Stimulated activated CD4-positive, alpha-beta T cell treated with anti-CD3 and anti-CD28 coated beads, Interleukin-1b, Interleukin-23, amount 100 ng/mL, for 1 hour (primary cell): Measurements from ENCODE around the gene TNRC6C.
"Not testable (repeated sequence)": the region's sequence is repeated elsewhere in the genome, so short reads cannot be mapped to it uniquely, and the experiment has no call there.

Experiments
- DNase-seq, 2 donors: peaks; one replicate each; pipeline ENCODE4 v3.0.0-alpha.2; 2020; ENCODE audit warnings: low read depth in 2 of 2

TNRC6C gene

DNA sequence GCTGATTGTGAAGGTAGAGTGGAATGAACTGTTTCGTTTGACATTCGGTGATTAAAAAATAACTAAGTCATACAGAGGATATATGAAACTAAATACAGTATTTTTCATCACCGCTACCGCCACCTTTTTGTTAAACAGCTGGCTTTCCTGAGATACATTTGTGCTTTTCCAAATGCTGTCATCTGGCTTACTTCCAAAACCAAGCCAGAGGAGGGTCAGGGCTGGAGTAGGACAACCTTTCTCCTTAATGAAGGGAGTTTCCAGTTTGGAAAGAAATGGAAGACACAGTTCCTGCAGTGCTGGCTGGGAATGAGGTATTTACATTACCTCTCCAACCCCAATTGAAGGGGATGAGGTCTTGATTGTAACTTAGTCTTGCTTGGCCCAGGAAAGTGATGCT lies 3.2 kb downstream of the TNRC6C start:
- DNase-seq = no peak

DNA sequence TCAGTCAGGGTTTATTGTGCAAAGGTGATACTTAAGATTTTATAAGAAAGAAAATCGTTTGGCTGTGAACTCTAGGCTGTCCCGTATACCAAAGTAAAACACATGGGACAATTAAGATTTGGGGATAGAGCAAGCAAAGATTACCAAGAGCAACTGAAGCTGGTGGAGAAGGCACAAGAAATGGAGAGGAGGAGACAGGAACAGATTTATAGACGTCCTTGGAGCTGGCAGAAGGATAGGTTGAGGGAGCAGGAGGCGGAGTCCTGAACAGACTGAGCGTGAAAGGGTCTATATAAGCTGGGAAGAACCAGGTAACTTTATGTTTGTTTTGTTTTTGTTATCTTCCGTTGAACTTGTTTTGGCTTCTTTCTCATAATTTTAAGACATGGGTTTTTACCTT lies 3.8 kb downstream of the TNRC6C start:
- DNase-seq = no peak

DNA sequence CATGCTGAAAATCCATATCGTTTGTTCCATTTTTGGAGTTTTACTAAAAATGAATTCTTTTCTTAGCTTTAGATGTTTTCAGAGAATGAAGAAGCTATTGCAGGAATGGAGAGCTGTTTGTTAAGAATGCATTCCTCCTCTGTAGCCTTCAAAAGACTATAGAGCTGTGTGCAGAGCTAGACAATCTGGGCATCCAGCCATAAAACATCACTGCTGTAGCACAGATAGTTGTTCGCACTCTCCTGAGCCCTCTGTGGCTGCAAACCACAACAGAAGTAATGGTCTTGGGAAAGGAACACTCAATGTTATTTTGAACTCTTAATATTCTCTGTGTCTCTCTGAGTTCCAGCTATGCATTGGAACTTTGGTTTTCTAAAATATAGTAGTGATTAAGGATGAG lies 4.9 kb downstream of the TNRC6C start:
- no peak for DNase-seq

DNA sequence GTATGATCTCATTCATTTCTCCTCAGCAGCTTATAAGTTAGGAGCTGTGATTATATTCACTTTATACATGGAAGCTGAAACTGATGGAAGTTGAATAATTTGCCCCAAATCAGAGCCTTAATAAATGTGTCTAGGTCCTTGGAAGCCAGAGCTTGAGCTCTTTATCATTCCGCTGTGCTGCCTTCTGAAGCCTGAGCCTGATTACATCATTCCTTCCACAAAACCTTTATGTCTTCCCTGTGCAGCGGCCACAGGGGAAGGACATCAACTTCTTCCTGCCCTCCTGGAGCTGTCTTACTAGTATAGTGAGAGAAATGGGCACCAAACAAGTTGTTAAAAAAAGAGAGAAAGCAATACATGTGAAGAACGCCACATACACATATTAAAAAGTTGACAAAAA lies 6.8 kb downstream of the TNRC6C start:
- no peak for DNase-seq

DNA sequence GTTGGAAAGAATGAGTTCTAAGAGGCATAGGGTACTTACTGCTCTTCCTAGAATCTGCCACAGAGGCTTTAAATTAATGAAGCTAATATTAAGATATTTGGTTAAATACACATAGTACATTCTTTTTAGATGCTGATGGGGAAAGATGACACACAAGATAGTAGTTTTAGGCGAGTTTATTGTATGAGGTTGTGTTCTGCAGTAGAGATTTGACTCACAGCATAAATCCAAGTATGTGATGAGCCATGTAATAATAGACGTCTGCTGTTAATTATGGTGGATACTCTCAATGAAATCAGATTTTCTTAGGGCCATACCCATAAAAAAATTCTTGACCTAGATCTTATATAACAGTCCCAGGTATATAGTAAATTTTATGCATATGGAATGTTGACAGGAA lies 8.0 kb downstream of the TNRC6C start:
- no peak for DNase-seq

DNA sequence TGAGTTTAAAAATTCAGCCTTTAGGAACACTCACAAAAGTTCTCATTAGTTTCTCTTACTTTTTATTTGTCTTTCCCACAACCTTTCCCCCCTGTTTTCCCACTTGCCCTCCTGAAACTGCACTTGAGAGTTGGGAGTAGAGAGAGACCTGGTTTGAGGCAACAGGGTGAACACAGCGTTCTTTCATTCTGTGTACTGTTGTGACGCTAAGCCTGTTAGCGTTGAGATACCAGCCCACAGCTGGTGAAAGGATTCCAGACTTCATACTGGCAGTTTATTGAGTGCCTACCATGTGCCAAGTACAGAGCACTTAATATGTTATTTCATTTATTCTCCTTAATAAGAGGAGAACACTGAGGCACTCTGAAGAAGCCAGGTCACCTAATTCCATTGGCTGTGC lies 10.3 kb downstream of the TNRC6C start:
- no peak for DNase-seq

DNA sequence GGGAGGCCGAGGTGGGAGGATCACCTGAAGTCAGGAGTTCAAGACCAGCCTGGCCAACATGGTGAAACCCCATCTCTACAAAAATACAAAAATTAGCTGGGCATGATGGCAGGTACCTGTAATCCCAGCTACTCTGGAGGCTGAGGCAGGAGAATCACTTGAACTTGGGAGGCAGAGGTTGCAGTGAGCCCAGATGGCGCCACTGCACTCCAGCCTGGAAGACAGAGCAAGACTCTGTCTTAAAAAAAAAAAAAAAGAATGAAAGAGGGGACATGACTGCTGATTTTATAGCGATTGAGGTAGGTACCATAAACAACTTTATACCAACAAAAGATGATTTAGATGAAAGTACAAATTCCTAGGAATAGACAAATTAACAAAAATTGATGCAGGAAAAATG lies 13.8 kb downstream of the TNRC6C start:
- DNase-seq = not testable (repeated sequence)

DNA sequence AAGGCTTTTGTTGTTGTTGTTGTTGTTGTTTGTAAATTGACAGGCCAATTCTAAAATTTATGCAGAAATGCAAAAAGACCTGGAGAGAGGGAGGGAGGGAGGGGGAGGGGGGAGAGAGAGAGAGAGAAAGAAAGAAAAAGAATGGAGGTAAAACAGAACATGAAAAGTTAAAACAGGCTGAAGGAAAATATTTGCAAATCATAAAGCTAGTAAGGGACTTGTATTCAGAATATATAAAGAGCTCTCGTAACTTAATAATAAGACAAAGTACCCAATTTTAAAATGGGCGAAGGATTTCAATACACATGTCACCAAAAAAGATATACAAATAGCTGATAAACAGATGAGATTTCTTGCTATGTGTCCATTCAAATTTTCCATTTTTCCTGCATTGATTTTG lies 15.4 kb downstream of the TNRC6C start:
- DNase-seq = no peak

DNA sequence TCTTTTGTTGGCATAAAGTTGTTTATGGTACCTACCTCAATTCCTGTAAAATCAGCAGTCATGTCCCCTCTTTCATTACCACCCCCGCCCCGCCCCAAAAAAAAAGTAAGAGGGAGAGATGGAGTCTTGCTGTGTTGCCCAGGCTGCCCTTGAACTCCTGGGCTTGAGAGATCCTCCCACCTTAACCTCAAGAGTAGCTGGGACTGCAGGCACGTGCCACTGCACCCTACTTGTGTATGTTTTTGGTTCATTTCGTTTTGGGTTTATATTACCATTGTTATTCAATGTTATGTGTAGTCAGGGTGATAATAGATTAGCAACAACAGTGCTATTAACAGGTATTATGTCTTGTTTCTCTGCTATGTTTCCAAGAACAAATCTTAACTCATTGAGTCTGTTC lies 15.9 kb downstream of the TNRC6C start:
- no peak for DNase-seq

DNA sequence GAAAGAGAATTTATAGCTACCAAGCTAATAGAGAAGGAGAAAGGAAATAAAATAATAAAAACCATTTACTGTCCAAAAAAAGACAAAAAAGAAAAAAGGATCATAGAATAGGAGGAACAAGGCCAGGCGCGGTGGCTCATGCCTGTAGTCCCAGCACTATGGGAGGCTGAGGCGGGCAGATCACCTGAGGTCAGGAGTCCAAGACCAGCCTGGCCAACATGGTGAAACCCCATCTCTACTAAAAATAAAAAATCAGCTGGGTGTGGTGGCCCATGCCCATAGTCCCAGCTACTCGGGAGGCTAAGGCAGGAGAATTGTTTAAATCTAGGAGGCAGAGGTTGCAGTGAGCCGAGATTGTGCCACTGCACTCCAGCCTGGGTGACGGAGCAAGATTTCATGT lies 23.9 kb downstream of the TNRC6C start:
- not testable (repeated sequence) for DNase-seq

DNA sequence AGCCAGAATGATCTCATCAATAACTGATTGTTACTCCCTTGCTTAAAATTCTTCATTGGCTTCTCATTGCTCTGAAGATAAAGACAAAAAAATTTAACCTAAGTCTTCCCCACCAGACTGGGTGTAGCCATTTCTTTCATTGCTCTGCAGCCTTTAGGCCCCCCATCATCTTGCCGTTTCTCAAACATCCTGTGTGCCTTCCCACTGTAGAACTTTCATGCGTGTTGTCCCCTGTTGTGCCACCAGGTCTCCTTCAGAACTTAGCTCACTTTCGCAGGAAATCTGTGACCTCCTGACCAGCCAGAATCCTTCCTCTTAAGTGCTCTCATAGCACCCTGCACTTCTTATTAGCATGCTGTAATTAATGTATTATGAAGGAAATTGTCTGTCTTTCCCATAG lies 31.8 kb downstream of the TNRC6C start:
- DNase-seq = no peak

DNA sequence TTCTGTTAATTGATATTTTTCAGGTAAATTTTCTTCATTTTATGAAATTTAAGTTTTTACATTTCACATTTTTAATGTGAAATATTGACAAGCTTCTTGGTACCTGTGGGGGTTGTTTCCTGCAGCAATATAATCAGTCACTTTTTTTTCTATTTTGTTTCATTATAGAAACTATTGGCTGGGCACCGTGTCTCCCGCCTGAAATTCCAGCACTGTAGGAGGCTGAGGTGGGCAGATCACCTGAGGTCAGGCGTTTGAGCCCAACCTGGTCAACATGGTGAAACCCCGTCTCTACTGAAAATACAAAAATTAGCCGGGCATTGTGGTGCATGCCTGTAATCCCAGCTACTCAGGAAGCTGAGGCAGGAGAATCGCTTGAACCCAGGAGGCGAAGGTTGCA lies 35.2 kb downstream of the TNRC6C start:
- not testable (repeated sequence) for DNase-seq

DNA sequence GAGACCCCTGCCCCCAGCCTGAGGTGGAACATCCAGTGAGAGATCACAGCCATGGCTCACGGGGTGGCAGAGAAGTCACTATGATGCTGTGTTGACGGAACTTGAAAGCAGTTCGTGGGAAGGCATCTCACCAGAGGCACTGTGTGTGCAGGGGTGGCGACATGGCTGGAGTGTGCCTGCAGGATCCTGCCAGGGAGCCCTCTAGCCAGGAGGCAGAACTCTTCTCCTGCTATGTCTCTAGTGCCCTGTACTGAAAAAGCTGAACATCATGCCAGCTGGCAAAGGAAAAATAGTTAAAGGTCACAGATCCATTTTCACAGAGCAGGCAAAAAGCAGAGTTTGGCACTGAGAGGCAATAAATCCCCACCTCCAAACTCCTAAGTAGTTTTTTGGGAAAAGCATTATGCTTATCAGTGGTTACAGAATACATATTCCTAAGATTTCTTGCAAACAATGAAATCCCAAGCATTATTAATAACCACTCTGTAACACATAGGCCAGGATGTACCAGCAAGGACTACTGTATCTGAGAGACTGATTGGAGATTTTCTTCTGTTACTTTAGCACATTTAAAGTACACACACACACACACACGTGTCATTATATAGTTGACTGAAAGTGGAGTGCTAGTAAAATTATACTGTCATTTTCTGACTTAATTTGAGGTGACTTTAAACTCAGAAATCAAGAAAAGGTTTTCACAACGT lies 36.8 kb downstream of the TNRC6C start:
- no peak for DNase-seq

DNA sequence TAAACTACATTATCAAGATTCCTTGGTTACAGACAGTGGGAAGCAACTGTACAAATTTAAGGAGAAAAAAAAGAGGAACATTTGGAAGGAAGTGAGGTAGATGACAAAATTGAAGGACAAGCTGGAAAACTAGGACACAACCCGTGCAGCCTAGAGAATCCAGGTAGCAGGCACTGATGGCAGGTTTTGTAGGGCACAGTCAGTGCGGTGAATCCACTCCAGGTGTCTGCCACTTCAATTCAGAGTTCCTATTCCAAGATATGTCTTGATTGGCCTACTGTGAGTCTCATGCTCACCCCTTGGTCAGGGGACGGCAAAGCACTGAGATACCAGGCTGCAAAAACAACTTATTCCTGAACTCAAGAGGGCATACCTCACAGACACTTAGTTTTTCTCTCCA lies 37.8 kb downstream of the TNRC6C start:
- no peak for DNase-seq

DNA sequence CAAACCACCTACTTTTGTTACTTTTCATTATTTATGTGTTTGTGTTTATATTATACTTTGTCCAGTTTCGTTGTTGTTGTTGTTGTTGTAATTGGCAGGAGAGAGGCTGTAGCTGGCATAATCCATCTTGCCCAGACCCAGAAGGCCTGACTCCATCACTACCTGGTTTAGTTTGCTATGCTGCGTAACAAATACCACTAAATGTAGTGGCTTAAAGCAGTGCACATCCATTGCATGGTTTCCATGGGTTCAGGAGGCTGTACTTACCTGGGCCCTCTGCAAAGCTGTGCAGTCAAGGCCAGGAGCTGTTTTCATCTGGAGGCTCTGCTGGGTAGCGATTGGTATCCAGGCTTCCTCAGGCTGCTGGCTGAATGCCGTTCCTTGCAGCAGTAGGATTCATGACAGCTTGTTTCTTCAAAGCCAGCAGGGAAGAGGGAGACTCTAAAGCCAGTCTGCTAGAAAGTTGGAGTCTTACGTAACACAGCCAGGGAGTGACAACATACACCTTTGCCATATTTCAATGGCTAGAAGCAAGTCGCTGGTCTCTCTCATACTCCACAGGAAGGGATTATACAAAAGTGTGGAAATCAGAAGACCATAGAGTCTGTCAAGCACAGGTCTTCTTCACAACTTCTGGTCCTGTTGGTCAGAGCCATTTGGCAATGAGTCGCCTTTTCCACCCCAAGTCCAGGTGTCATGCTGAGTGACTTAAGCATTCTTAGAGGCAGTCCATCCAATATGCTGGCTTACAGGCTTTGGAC lies 41.1 kb downstream of the TNRC6C start:
- DNase-seq = no peak

DNA sequence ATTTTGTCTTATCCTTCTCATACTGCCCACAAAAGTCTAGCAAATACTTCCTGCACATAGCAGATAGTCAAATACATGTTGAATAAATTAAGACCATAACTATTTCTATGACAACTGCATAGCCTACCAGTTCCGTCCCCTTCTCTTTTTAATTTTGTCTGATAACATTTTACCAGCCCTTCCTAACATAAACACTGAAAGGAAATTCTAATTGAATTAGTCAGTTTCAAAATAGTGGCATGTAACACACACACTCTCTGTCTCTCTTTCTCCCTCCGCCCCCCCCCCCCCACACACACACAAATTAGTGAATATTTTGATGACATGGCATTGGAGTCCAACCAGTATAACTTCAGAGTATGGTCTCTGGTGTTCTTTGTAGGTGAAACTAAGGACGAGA lies 41.8 kb downstream of the TNRC6C start:
- no peak for DNase-seq

DNA sequence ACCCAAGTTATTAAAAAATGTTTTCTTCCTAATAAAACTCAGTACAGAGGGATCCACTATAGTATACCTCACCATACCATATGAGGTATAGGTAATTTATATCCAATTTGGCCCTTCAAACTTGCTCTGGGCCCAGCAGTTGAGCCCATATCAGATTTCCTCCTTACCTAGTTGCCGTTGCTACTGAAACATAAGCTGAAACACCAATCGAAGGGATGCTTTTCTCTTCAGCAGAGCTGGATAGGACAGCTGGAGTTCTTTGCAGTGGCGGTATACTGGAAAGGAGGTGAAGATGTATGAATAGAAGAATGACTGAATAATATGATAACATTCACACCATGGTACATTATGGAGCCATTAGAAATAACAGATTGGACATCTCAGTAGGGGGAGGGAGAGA lies 42.7 kb downstream of the TNRC6C start:
- no peak for DNase-seq

DNA sequence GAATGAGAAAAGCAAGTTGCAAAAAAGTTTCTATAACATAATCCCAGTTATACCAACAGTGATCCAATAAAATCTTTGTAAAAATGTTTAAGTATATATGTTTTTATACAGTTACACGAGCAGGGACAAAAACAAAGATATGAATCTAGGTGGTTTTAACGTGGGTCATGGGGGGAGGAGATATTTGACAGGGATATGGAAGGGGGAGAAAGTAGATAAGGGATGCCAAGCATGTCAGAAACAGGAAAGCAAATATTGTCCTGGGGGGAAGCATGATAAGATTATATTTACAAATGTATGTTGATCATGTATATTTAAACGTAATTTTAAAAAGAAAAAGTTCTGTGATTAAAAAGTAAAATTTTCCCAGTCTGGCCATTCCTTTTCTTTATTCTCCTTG lies 43.1 kb downstream of the TNRC6C start:
- DNase-seq = no peak

DNA sequence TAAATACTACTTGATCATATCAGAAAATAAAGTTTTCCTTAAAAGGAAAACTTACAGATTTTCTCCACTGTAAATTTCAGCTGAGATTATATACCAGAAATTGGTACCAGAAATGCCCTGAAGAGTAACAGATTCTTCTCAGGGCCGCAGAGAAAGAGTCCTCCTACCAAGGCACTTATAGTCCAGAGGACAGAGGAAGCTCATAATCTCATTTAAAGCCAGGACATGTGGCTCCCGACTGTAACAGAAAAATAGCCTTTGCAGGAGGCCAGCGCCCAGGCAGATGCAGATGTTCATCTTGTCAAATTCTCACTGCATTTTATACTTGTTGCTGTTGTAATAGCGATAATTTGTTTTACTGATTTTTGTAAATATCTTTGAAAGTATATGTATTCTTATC lies 43.7 kb downstream of the TNRC6C start:
- DNase-seq = no peak

DNA sequence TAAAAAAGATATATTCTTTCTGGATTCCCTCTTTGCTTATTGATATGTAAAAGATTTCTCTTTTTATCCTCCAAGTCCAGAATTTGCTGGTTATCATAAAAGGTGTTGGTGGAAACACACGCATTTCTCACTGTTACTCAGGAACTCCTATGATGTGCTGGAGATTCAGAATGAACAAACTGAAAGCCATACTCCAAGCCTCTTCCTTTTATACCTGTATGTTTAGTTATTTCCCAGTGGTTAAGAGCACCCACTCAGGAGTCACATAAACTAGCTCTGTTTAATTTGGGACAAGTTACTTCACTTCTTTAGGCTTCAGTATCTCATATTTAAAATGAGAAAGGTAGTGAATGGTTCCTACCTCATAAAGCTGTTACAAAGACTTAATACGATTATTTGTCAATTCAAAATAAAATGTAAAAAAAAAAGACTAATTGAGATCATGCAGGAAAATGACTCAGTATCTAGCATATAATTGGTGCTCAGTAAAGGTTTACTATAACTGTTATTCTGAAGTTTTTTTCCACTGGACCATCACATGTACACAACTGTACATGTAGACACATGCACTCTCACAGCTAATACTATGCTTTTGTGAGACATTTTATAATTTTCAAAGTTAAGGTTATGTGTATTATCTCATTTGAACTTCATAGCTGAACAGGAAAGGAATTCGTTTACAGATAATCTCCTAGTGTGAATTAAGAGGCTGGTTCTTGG lies 47.1 kb downstream of the TNRC6C start:
- no peak for DNase-seq

DNA sequence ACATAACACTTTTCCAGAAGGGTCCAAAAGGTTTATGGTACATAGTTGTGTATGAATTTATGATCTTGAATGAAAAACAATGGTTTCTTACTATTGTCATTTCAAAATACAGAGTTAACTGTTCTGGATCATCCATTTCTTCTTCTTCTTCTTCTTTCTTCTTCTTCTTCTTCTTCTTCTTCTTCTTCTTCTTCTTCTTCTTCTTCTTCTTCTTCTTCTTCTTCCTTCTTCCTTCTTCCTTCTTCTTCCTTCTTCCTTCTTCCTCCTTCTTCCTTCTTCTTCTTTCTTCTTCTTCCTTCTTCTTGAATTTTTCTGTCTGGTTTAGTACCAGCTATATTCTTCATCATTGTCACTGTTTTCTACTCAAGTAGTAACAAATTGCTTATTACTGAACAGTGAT lies 47.8 kb downstream of the TNRC6C start:
- DNase-seq = no peak

DNA sequence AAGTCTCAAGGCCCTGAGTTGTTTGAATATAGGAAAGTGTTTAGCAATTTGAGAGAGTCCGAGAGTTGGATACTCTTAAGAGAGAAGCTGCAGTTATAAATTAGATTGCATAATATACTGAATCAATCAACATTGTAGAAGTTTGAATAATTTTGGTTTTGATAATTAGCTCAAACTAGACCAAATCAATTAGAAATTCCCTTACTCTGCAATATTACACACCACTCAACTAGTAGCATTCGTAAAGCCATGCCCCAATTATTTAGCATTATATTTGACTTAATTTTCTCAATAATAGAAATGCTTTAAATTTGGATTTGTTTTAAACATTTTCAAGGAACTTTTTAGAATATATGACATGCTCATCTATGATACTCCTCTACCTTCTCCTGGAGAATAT lies 49.1 kb downstream of the TNRC6C start:
- no peak for DNase-seq

DNA sequence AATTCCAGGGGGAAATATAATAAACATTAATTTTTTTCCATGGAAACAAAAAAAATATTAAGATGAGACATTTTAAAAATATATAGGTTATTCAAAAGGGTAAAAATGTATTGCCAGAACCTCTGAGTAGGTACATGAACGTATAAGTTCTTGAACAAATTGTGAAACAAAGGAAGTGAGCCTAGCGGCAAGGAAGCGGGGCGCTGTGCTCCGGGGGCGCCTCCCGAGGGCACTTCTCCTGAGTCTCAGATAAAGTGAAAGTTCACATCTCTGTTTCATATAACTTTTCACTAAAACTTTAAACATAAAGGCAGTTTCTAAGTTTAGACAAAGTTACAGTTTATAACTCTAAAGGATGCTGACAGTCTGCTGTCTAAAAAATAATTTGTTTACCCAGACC lies 52.3 kb downstream of the TNRC6C start:
- DNase-seq = no peak
